Stimulated activated CD8-positive, alpha-beta memory T cell treated with anti-CD3 and anti-CD28 coated beads, Interleukin-4, amount 100 ng/mL, for 1 hour (primary cell): ENCODE measurements around the gene INTS15.

Experiments used
- DNase-seq, 2 donors: peaks; one replicate each; pipeline ENCODE4 v3.0.0-alpha.2; 2020; ENCODE audit warnings: low read depth in 2 of 2, low spot score in 1 of 2

INTS15 gene

GRCh38 chr7:6655636-6656385 is 66.0 kb downstream of the INTS15 start:
- DNase-seq = no peak

DNA sequence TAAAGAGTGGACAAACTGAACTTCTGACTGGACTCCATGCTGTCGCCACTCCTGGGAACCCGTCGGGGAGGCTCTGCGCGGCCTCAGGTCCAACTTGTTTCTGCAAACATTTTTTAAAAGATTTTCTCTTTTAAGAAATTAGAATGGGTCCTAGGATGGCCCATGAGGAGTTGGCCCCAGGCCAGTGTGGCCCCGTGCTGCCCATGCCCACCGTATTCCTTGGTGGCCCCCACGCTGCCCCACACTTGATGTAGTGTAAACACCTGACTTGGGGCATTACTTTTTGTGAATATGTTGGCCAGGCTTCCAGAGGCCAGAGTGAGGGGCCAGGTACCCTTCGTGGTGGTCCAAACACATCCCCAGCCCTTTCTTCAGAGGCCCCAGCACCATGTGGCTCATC is 66.6 kb downstream of the INTS15 start:
- no peak for DNase-seq
